GM18499 (cell line): ENCODE results near the gene BZW2.
"Not testable (repeated sequence)": the region's sequence is repeated elsewhere in the genome, so short reads cannot be mapped to it uniquely, and the experiment has no call there.

Source experiments
- ATAC-seq: cut with Tn5 transposase; IDR thresholded peaks from one replicate; pipeline ENCODE4 v1.9.1; 2021; ENCODE audit warnings: moderate number of reproducible peaks; ENCODE audit not compliant: insufficient read depth, unreplicated experiment

The BZW2 gene

GRCh38 chr7:16644636-16645592 is 1.1 kb upstream of the BZW2 start:
- ATAC-seq, result no peak

- ATAC-seq, result no peak
These were observed 591 bp downstream of the BZW2 start for GRCh38 chr7:16646472-16647072.

GRCh38 chr7:16647435-16647960 is 1.5 kb downstream of the BZW2 start:
- no peak for ATAC-seq

GRCh38 chr7:16648551-16648950 is 2.6 kb downstream of the BZW2 start:
- ATAC-seq, result no peak

- no peak for ATAC-seq
These were observed 3.2 kb downstream of the BZW2 start for GRCh38 chr7:16649196-16649595.

GRCh38 chr7:16650266-16650665 is 4.3 kb downstream of the BZW2 start:
- no peak for ATAC-seq

GRCh38 chr7:16651396-16652239 is 5.6 kb downstream of the BZW2 start:
- no peak for ATAC-seq

GRCh38 chr7:16652240-16652583 is 6.2 kb downstream of the BZW2 start:
- ATAC-seq, result no peak

- ATAC-seq, result no peak
These were observed 6.9 kb downstream of the BZW2 start for GRCh38 chr7:16652888-16653287.

GRCh38 chr7:16655394-16655793 is 9.4 kb downstream of the BZW2 start:
- no peak for ATAC-seq

- no peak for ATAC-seq
These were observed 10.2 kb downstream of the BZW2 start for GRCh38 chr7:16656141-16656540.

- no peak for ATAC-seq
These were observed 11.8 kb downstream of the BZW2 start for GRCh38 chr7:16657656-16658279.

GRCh38 chr7:16659854-16660497 is 14.0 kb downstream of the BZW2 start:
- not testable (repeated sequence) for ATAC-seq

- ATAC-seq, result no peak
These were observed 14.9 kb downstream of the BZW2 start for GRCh38 chr7:16660702-16661464.

- no peak for ATAC-seq
These were observed 15.9 kb downstream of the BZW2 start for GRCh38 chr7:16661924-16662323.

- no peak for ATAC-seq
These were observed 21.4 kb downstream of the BZW2 start for GRCh38 chr7:16667355-16667754.

- ATAC-seq, result no peak
These were observed 22.3 kb downstream of the BZW2 start for GRCh38 chr7:16668049-16668858.

- ATAC-seq, result no peak
These were observed 23.0 kb downstream of the BZW2 start for GRCh38 chr7:16668978-16669377.
